NT2/D1 (cell line): Measurements from ENCODE around the gene IER3.

Source experiments
- DNase-seq: peaks from one replicate; pipeline ENCODE4 v3.0.0-alpha.2; 2011; ENCODE audit warnings: low read depth, low spot score
- H3K27me3 ChIP-seq: 2 replicates; pipeline ENCODE4 v1.6.0; 2011; ENCODE audit warnings: mild to moderate bottlenecking; ENCODE audit not compliant: insufficient read length, insufficient read depth
- H3K36me3 ChIP-seq: 2 replicates; pipeline ENCODE4 v1.6.1; 2011; ENCODE audit warnings: mild to moderate bottlenecking, low read length, mixed read lengths; ENCODE audit not compliant: insufficient read depth, insufficient read length
- H3K4me1 ChIP-seq: 2 replicates; pipeline ENCODE4 v1.5.1; 2011; ENCODE audit not compliant: insufficient read depth, insufficient read length
- H3K4me3 ChIP-seq: 2 replicates; pipeline ENCODE4 v1.5.1; 2011; ENCODE audit warnings: low read depth; ENCODE audit not compliant: insufficient read length
- H3K9ac ChIP-seq: 2 replicates; pipeline ENCODE4 v1.6.0; 2011; ENCODE audit warnings: low read depth; ENCODE audit not compliant: insufficient read length
- H3K9me3 ChIP-seq: 2 replicates; pipeline ENCODE4 v1.5.1; 2011; ENCODE audit warnings: mild to moderate bottlenecking, low read length; ENCODE audit not compliant: insufficient read depth
- SUZ12 ChIP-seq: IDR thresholded peaks from 2 replicates; pipeline ENCODE4 v1.6.1; 2011; ENCODE audit not compliant: insufficient read length, insufficient read depth; ENCODE audit errors: extremely low read depth
- YY1 ChIP-seq: IDR thresholded peaks from 2 replicates; pipeline ENCODE4 v1.6.1; 2011; ENCODE audit not compliant: insufficient read length, insufficient read depth
- ZNF274 ChIP-seq: IDR thresholded peaks from 2 replicates; pipeline ENCODE4 v1.6.1; 2011; ENCODE audit warnings: mild to moderate bottlenecking, low read depth, low read length

Gene IER3

DNA sequence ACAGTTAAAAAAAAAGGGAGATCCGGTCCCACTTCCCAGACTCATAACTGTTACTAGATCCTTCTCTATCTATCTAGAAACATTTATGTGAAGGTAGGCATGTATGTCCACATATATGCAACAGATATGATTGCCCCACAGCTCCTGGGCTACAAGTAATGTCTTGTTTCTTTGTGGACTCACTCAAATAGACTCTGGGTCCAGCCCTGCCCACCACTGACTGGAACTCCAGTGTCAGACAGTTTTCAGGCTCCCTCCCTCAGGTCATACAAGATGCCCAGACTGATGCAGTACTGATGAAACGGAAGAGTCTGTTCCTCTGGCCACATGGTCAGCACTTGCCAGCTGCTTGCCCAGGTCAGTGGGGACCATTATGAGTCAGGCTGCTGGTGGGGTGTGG is 30.8 kb upstream of the IER3 start:
- Histone ChIP-seq H3K4me1 (no peaks in the 10 kb centered on the region), H3K36me3 (no peaks in the 10 kb centered on the region), H3K9ac (no peak overlapping the region), H3K27me3 (no peaks in the 10 kb centered on the region), H3K4me3 (no peak overlapping the region), H3K9me3 (no peaks in the 10 kb centered on the region)
- DNase-seq = no peak
- TF ChIP-seq SUZ12 (no peak), YY1 (no peak), ZNF274 (no peak)

DNA sequence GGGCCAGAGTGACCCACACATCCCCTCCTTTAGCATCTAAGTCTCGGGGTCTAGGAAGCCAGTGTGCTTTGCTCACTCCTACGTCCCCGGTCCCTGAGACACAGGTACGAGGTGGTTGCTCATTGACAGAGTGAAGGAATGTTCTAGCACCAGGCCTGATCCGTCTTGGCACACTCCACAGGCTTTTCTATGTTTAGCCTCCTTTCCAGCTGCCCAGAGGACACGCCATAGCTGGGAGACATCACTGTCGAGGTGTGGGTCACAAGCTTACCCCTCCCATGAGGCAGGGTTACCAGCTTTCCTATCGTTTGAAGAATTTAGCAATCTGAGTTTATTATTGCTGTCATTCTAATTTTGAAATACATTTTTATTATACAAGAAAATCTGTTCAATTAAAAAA is 30.4 kb upstream of the IER3 start:
- H3K4me1 ChIP-seq = no peaks in the 10 kb centered on the region
- H3K9me3 ChIP-seq = no peaks in the 10 kb centered on the region
- DNase-seq = no peak
- no peak for TF ChIP-seq ZNF274
- H3K36me3 ChIP-seq = no peaks in the 10 kb centered on the region
- H3K4me3 ChIP-seq = no peak overlapping the region
- H3K9ac ChIP-seq = no peak overlapping the region
- no peaks in the 10 kb centered on the region for H3K27me3 ChIP-seq

DNA sequence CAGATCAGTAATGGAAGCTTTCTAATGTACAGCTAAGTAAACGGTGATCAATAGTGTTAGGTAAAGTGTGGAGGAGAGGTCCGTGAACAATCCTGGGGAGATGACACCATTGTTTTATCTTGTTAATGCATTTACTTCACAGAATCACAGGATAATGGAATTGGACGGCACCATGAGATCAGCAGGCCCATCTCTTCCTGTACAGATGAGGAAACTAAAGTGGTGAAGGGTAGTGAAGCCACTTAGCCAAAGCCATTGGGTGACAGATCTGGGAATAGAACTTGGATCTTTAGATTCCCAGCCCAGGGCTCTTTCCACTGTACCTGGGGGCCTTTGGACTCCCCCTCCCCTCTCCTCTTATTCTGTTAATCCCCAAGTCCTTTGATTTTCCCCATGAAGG is 26.2 kb upstream of the IER3 start:
- H3K27me3 ChIP-seq = no peaks in the 10 kb centered on the region
- peaks cover 10% of the 10 kb centered on the region for H3K4me1 ChIP-seq
- H3K9me3 ChIP-seq = no peaks in the 10 kb centered on the region
- H3K9ac ChIP-seq = no peak overlapping the region
- H3K4me3 ChIP-seq = no peak overlapping the region
- DNase-seq = no peak
- no peaks in the 10 kb centered on the region for H3K36me3 ChIP-seq
- no peak for TF ChIP-seq SUZ12
- TF ChIP-seq ZNF274 = no peak
- no peak for TF ChIP-seq YY1

DNA sequence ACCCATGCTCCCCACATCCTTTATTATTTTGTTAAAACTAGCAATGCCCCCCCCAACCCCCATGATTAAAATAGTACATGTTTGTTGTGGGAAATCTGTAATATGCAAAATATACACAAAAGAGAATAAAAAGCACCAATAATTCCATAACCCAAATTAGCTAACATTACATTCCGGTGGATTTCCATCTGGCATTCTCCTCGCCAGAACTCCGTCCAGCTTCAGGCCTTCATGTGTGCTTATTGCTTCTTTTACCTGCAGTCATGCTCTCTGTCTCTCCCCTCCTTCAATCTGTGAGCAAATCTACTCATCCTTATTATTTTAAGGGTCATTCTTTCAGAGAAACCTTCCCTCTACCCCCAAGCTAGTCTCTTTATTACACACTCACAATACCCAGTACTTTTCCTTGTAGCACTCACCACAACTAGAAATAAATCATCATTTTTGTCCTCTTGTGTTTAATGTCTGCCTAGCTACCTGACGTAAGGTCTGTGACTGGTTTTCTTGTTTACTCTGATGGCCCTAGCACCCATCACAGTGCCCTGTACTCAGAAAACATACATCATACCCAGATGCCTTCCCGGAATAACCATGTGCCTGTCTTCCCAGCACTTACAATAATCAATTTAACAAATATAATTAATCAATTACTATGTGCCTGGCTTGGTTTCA is 25.6 kb upstream of the IER3 start:
- Histone ChIP-seq H3K4me3 (no peak overlapping the region), H3K36me3 (no peaks in the 10 kb centered on the region), H3K9ac (no peak overlapping the region), H3K4me1 (peaks cover 10% of the 10 kb centered on the region), H3K27me3 (no peaks in the 10 kb centered on the region), H3K9me3 (no peaks in the 10 kb centered on the region)
- DNase-seq = no peak
- TF ChIP-seq ZNF274 (no peak), YY1 (no peak), SUZ12 (no peak)

DNA sequence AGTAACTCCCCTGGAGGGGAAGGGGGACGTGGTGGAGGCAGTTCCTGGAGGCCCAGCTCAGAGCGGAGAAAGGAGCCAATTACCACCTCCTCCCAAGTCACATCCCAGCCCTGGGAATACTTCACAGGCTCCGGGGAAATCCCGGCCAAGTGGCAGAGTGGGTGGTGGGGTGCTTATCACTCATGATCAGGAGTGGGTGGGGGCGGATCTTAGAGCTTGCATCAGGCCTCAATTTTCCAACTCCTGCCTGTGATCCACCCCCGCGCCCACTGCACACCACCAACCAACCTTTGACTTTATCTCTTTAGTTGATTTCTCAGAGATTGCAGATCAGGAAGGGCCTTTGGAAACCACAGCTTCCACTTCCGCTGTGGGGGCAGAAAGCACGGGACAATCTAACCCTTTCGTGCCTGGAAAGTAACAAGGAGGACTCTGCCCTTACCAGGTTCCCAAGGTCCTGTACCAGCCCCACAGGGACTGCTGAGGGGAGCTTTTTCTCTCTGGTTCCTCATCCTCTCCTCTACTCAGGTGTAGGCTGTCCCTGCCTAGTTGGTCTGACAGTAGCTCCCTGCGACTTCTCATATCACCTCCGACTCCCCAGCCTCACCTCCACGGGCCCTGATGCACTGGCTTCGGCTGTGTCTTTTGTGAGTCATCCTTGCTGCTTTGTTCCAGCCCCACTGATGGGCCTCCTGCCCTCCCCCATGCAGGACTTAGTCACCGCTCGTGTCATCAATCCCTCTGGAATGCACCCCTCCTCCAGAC is 24.9 kb upstream of the IER3 start:
- peak; percentile 77 for DNase-seq
- peak overlapping the region; percentile 18 for H3K4me3 ChIP-seq
- peak overlapping the region; percentile 76 for H3K9ac ChIP-seq

DNA sequence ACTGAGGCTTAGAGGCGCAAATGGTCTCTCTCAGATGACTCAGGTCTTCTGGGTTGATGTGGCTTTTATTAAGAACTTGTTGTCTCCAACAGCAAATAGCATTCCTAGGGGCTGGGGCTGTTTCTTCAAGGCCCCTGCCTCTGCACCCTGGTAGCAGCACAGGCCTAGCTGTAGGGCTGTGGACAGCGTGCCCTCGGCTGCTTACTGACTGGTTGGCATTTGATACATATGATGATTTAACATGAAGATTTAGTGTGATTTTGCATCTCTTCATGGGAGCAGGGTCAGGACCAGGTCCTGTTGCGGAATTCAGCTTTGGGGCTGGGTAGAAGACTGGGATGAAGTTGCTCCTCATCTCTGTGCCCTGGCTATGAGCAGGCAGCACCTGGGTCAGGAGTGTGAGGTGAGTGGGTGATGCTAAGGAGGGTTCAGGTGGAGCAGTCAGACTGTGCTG is 24.3 kb upstream of the IER3 start:
- Histone ChIP-seq H3K9ac (peak overlapping the region; percentile 76), H3K27me3 (no peaks in the 10 kb centered on the region), H3K36me3 (no peaks in the 10 kb centered on the region), H3K4me3 (peak overlapping the region; percentile 18), H3K4me1 (peaks cover 10% of the 10 kb centered on the region), H3K9me3 (no peaks in the 10 kb centered on the region)
- TF ChIP-seq YY1 (no peak), SUZ12 (no peak), ZNF274 (no peak)
- DNase-seq = no peak

More for the DNA sequence above, 24.9 kb upstream of the IER3 start:
- Histone ChIP-seq H3K9me3 (no peaks in the 10 kb centered on the region), H3K4me1 (peaks cover 10% of the 10 kb centered on the region), H3K36me3 (no peaks in the 10 kb centered on the region), H3K27me3 (no peaks in the 10 kb centered on the region)
- no peak for TF ChIP-seq ZNF274
- TF ChIP-seq YY1 = no peak
- no peak for TF ChIP-seq SUZ12

DNA sequence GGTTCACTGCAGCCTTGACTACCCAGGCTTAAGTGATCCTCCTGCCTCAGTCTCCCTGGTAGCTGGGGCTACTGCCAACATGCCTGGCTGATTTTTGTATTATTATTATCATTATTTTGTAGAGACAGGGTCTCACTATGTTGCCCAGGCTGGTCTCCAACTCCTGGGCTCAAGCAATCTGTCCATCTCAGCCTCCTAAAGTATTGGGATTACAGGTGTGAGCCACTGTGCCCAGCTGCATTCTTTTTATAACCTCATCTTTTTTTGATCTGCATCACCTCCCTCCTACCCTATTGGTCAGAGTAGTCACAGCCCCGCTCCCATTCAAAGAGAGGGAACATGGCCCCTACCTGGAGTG is 23.6 kb upstream of the IER3 start:
- H3K4me1 ChIP-seq = peaks cover 10% of the 10 kb centered on the region
- H3K36me3 ChIP-seq = no peaks in the 10 kb centered on the region
- H3K9ac ChIP-seq = no peak overlapping the region
- H3K4me3 ChIP-seq = no peak overlapping the region
- no peak for DNase-seq
- no peaks in the 10 kb centered on the region for H3K9me3 ChIP-seq
- TF ChIP-seq SUZ12 (no peak), YY1 (no peak), ZNF274 (no peak)
- H3K27me3 ChIP-seq = no peaks in the 10 kb centered on the region
